Body of pancreas (tissue), 4 donors: Measurements from ENCODE around the gene G3BP2. TPM values are rescaled to one million over a fixed set of nuclear protein-coding genes. Genes with fewer than 3 reads are reported as not detected.
"Not testable (repeated sequence)": the region's sequence is repeated elsewhere in the genome, so short reads cannot be mapped to it uniquely, and the experiment has no call there.

Experiments used
- ATAC-seq: fragments of 150-250 bp; one replicate; pipeline ENCODE4 v1.9.1; 2016
- DNase-seq, 4 donors: peaks; one replicate each; pipeline ENCODE4 v3.0.0-alpha.2; 2019
- H3K27ac ChIP-seq, 4 donors: fragments of 200-600 bp; sonication (generic); 1 replicate in 3 of 4; 2 replicates in 1 of 4; pipeline versions ENCODE4 v1.5.1 to v1.6.1; 2016 to 2019; ENCODE audit warnings: mild to moderate bottlenecking in 1 of 4, mixed read lengths in 1 of 4, moderate library complexity in 1 of 4
- H3K27me3 ChIP-seq, 2 donors: fragments of 200-600 bp; sonication (generic); one replicate each; pipeline ENCODE4 v1.6.0; 2016; ENCODE audit warnings: mild to moderate bottlenecking in 1 of 2
- H3K36me3 ChIP-seq, 2 donors: fragments of 200-600 bp; sonication (generic); replicated peaks in 1 of 2; 2 replicates each; pipeline ENCODE4 v1.5.1; 2016; ENCODE audit warnings: low read depth in 2 of 2; ENCODE audit not compliant: insufficient read depth in 1 of 2
- H3K4me1 ChIP-seq: fragments of 200-600 bp; sonication (generic); one replicate; pipeline ENCODE4 v1.6.0; 2016
- H3K4me3 ChIP-seq, 2 donors: fragments of 200-600 bp; sonication (generic); 1 replicate in 1 of 2; 2 replicates in 1 of 2; pipeline ENCODE4 v1.5.1; 2016 to 2019
- H3K9me3 ChIP-seq, 3 donors: fragments of 200-600 bp; sonication (generic); 1 replicate in 2 of 3; 2 replicates in 1 of 3; pipeline ENCODE4 v1.5.1; 2016
- CTCF ChIP-seq, 7 experiments: fragments of 450-650 bp in 4 of 7; fragments of 200-600 bp in 3 of 7; sonication (generic) in 3 of 7; IDR thresholded peaks; one replicate each; pipeline ENCODE4 v1.5.1; 2016 to 2019; ENCODE audit warnings: antibody characterized with exemption in 7 of 7
- POLR2A ChIP-seq, 3 donors: fragments of 450-650 bp; IDR thresholded peaks; one replicate each; pipeline ENCODE4 v1.6.1; 2016; ENCODE audit warnings: antibody characterized with exemption in 3 of 3, mild to moderate bottlenecking in 2 of 3
- WGBS, 2 donors: methylation state at CpG; one replicate each; pipeline ENCODE4 v1.1.5; 2017; 5-methylcytosine and 5-hydroxymethylcytosine counted together
- intact Hi-C: fragments of 100-400 bp; cut with DNase I; formaldehyde crosslinking; loops from one replicate; pipeline ENCODE4 v1.15.1; 2023
- total RNA-seq, 2 donors: library from RNA; depleted of rRNA; stranded (reverse); fragments of >200 nt; gene quantifications; one replicate each; pipeline ENCODE4 v1.1.0, GENCODE V29; 2016

Gene G3BP2
- total RNA-seq, 2 donors from 2014 or later, result 29.7 to 65.6 TPM

- Histone ChIP-seq H3K4me1 (peaks cover 43% of the 10 kb centered on the region), H3K27me3 (no peaks in the 10 kb centered on the region), H3K9me3 (no peaks in the 10 kb centered on the region), H3K4me3 (peak overlapping the region; percentile 75 to 93), H3K27ac (peak overlapping the region; percentile 88 to 96 (median 92)), H3K36me3 (no peaks in the 10 kb centered on the region)
- DNase-seq (no peak), ATAC-seq (no peak)
- TF ChIP-seq CTCF (IDR thresholded peaks at IDR 0.05), result no peak
- no peak for TF ChIP-seq POLR2A (IDR thresholded peaks at IDR 0.05)
- intact Hi-C loops, result loop anchor here (10.0 kb wide), 1 partner anchor 53 kb away; the partner anchor contains the start of gene USO1
- 7 to 9% methylated on average over 10 of the region's 10 CpGs for WGBS, 2 donors
These were observed 1.3 kb downstream of the G3BP2 start for GRCh38 chr4:75671802-75672421.

GRCh38 chr4:75668596-75668995 is 4.6 kb downstream of the G3BP2 start:
- H3K4me1 ChIP-seq, result peaks cover 45% of the 10 kb centered on the region
- TF ChIP-seq POLR2A (IDR thresholded peaks at IDR 0.05), result no peak
- no peak for TF ChIP-seq CTCF (IDR thresholded peaks at IDR 0.05)

GRCh38 chr4:75667636-75668035 is 5.6 kb downstream of the G3BP2 start:
- H3K27ac ChIP-seq, DNase-seq, intact Hi-C loops: not testable (repeated sequence)

More at GRCh38 chr4:75668596-75668995, 4.6 kb downstream of the G3BP2 start:
- intact Hi-C loops, result no loop called here
- no peak for DNase-seq
- H3K27ac ChIP-seq, result no peak overlapping the region
- H3K4me3 ChIP-seq, result no peak overlapping the region
- no peaks in the 10 kb centered on the region for H3K36me3 ChIP-seq
- no peaks in the 10 kb centered on the region for H3K27me3 ChIP-seq
- no peak for ATAC-seq
- H3K9me3 ChIP-seq, result no peaks in the 10 kb centered on the region

GRCh38 chr4:75666299-75666698 is 6.9 kb downstream of the G3BP2 start:
- H3K9me3 ChIP-seq, result no peaks in the 10 kb centered on the region
- H3K36me3 ChIP-seq, result peaks cover 0 to 2% of the 10 kb centered on the region in 2 donors
- peaks cover 39% of the 10 kb centered on the region for H3K4me1 ChIP-seq
- DNase-seq (no peak), ATAC-seq (no peak)
- intact Hi-C loops, result no loop called here
- no peak overlapping the region for H3K4me3 ChIP-seq
- no peak for TF ChIP-seq CTCF (IDR thresholded peaks at IDR 0.05)
- TF ChIP-seq POLR2A (IDR thresholded peaks at IDR 0.05), result no peak
- H3K27me3 ChIP-seq, result no peaks in the 10 kb centered on the region
- H3K27ac ChIP-seq, result no peak overlapping the region
- WGBS, 2 donors, result 69 to 73% methylated on average over 4 of the region's 4 CpGs

More at GRCh38 chr4:75667636-75668035, 5.6 kb downstream of the G3BP2 start:
- H3K36me3 ChIP-seq, ATAC-seq, H3K27me3 ChIP-seq, H3K4me3 ChIP-seq, H3K9me3 ChIP-seq: not testable (repeated sequence)
- 80 to 81% methylated on average over 7 of the region's 7 CpGs for WGBS, 2 donors
- peaks cover 45% of the 10 kb centered on the region for H3K4me1 ChIP-seq

- intact Hi-C loops, H3K9me3 ChIP-seq, H3K27ac ChIP-seq, H3K4me3 ChIP-seq, H3K27me3 ChIP-seq, H3K36me3 ChIP-seq, ATAC-seq, DNase-seq: not testable (repeated sequence)
- peaks cover 26% of the 10 kb centered on the region for H3K4me1 ChIP-seq
- WGBS, 2 donors, result 95 to 100% methylated on average over 3 of the region's 3 CpGs
These were observed 8.6 kb downstream of the G3BP2 start for GRCh38 chr4:75664604-75665003.

- DNase-seq, result no peak
- Histone ChIP-seq H3K4me3 (no peak overlapping the region), H3K36me3 (peaks cover 0 to 6% of the 10 kb centered on the region in 2 donors), H3K27me3 (no peaks in the 10 kb centered on the region), H3K4me1 (peaks cover 12% of the 10 kb centered on the region), H3K9me3 (no peaks in the 10 kb centered on the region), H3K27ac (no peak overlapping the region)
- no peak for TF ChIP-seq POLR2A (IDR thresholded peaks at IDR 0.05)
- no peak for TF ChIP-seq CTCF (IDR thresholded peaks at IDR 0.05)
- no peak for ATAC-seq
- intact Hi-C loops, result no loop called here
- WGBS, 2 donors, result 96% methylated on average over 2 of the region's 2 CpGs
These were observed 10.6 kb downstream of the G3BP2 start for GRCh38 chr4:75662626-75663025.
